Measurements from ENCODE around the gene STX16. TPM values are rescaled to one million over a fixed set of nuclear protein-coding genes. Genes with fewer than 3 reads are reported as not detected.
A peak's percentile ranks its signal among the peaks of the same experiment; 100 is the strongest.

The STX16 gene
- total RNA-seq, 1 experiment from 2014 or later = 41.9 TPM

DNA sequence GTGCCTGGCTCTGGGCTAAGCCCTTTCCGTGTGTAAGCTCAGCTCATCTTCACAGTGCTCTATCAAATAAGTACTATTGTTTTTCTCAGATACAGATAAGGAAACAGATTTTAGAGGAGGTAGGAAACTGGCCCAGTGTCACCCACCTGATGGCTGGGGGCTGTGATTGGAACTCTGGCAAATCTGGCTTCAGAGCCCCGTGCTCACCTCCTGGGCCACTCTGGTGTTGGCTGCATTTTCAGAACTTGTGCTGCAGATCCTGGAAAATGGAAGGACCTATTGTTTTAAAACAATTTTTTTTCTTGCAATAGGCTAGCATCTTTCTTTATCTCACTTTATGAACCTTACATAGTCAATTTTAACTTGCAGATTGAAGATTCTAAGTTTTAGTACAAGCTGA is 5.7 kb downstream of the STX16 start:
- Histone ChIP-seq H3K9me3 (ENCODE audit: control insufficient read depth, insufficient read depth, low read depth, low read length) (no peaks in the 10 kb centered on the region), H3K4me3 (ENCODE audit: low read depth in 2 of 2, low read length in 2 of 2) (no peak overlapping the region), H3K27me3 (ENCODE audit: control insufficient read depth, insufficient read depth, low read length) (no peaks in the 10 kb centered on the region), H3K36me3 (ENCODE audit: control insufficient read depth, insufficient read depth, low read length) (peaks cover 9% of the 10 kb centered on the region), H3K4me1 (ENCODE audit: control insufficient read depth, insufficient read depth, low read length) (peaks cover 31% of the 10 kb centered on the region), H3K27ac (ENCODE audit: low read length) (peak overlapping the region; percentile 17; the same call in 1 of the 2 replicates)
- intact Hi-C loops (cut with micrococcal nuclease; ENCODE audit: unreplicated experiment) (no loop called here), in situ Hi-C loops (cut with HindIII; ENCODE audit: low pct_unique_long_range_greater_than_20kb, low sequenced_read_pairs) (no loop called here)
- TF ChIP-seq, protein P1, sequence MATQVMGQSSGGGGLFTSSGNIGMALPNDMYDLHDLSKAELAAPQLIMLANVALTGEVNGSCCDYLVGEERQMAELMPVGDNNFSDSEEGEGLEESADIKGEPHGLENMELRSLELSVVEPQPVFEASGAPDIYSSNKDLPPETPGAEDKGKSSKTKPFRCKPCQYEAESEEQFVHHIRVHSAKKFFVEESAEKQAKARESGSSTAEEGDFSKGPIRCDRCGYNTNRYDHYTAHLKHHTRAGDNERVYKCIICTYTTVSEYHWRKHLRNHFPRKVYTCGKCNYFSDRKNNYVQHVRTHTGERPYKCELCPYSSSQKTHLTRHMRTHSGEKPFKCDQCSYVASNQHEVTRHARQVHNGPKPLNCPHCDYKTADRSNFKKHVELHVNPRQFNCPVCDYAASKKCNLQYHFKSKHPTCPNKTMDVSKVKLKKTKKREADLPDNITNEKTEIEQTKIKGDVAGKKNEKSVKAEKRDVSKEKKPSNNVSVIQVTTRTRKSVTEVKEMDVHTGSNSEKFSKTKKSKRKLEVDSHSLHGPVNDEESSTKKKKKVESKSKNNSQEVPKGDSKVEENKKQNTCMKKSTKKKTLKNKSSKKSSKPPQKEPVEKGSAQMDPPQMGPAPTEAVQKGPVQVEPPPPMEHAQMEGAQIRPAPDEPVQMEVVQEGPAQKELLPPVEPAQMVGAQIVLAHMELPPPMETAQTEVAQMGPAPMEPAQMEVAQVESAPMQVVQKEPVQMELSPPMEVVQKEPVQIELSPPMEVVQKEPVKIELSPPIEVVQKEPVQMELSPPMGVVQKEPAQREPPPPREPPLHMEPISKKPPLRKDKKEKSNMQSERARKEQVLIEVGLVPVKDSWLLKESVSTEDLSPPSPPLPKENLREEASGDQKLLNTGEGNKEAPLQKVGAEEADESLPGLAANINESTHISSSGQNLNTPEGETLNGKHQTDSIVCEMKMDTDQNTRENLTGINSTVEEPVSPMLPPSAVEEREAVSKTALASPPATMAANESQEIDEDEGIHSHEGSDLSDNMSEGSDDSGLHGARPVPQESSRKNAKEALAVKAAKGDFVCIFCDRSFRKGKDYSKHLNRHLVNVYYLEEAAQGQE (IDR thresholded peaks at IDR 0.05; ENCODE audit: insufficient read depth in 1 of 2, low read depth in 2 of 2, low read length in 1 of 2) = no peak
- TF ChIP-seq, protein P2, sequence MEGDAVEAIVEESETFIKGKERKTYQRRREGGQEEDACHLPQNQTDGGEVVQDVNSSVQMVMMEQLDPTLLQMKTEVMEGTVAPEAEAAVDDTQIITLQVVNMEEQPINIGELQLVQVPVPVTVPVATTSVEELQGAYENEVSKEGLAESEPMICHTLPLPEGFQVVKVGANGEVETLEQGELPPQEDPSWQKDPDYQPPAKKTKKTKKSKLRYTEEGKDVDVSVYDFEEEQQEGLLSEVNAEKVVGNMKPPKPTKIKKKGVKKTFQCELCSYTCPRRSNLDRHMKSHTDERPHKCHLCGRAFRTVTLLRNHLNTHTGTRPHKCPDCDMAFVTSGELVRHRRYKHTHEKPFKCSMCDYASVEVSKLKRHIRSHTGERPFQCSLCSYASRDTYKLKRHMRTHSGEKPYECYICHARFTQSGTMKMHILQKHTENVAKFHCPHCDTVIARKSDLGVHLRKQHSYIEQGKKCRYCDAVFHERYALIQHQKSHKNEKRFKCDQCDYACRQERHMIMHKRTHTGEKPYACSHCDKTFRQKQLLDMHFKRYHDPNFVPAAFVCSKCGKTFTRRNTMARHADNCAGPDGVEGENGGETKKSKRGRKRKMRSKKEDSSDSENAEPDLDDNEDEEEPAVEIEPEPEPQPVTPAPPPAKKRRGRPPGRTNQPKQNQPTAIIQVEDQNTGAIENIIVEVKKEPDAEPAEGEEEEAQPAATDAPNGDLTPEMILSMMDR (IDR thresholded peaks at IDR 0.05) = no peak
- no peak for TF ChIP-seq SIN3A (IDR thresholded peaks at IDR 0.05; ENCODE audit: borderline replicate concordance, insufficient read depth, low read depth, low read length)
- no peak for TF ChIP-seq TCF7L2 (IDR thresholded peaks at IDR 0.05; ENCODE audit: low read depth, low read length)
- no peak for TF ChIP-seq POLR2AphosphoS5 (IDR thresholded peaks at IDR 0.05; ENCODE audit: low read depth, low read length)
- no TSS peak for BruUV-seq (replicated peaks)
- ATAC-seq = no peak
- POLR2A ChIA-PET = no interaction called here
- CTCF ChIA-PET = no interaction called here
- no peak for DNase-seq (ENCODE audit: low read depth, low spot score)

DNA sequence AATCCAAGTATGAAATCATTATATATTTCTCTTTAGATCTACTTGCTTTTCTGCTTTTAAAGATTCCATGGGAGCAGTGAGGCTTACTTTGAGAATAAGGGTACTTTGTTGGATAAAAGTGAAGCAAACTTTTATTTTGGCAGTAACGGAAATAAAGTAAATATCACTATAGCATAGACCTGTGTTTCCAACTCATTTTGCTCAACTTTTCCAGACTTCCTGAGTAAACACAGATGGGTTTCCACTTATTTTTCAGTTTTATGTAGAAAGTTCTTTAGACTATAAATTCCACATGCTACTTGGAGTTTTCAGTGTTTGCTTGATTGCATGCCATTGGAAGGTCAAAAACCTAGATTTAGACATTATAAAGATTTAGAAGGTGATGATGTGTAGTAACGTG is 6.2 kb downstream of the STX16 start:
- ChIA-PET POLR2A (no interaction called here), CTCF (interaction anchor here (0.5 kb wide), 1 partner anchor 34 kb away, joined by 5 read pairs; no protein-coding TSS in a partner anchor)
- H3K9me3 ChIP-seq (ENCODE audit: control insufficient read depth, insufficient read depth, low read depth, low read length) = no peaks in the 10 kb centered on the region
- no peaks in the 10 kb centered on the region for H3K27me3 ChIP-seq (ENCODE audit: control insufficient read depth, insufficient read depth, low read length)
- DNase-seq (ENCODE audit: low read depth, low spot score) (no peak), ATAC-seq (no peak)
- peak overlapping the region; percentile 17; the same call in 1 of the 2 replicates for H3K27ac ChIP-seq (ENCODE audit: low read length)
- H3K4me3 ChIP-seq (ENCODE audit: low read depth in 2 of 2, low read length in 2 of 2) = no peak overlapping the region
- intact Hi-C loops (cut with micrococcal nuclease; ENCODE audit: unreplicated experiment) (no loop called here), in situ Hi-C loops (cut with HindIII; ENCODE audit: low pct_unique_long_range_greater_than_20kb, low sequenced_read_pairs) (no loop called here)
- peaks cover 9% of the 10 kb centered on the region for H3K36me3 ChIP-seq (ENCODE audit: control insufficient read depth, insufficient read depth, low read length)
- no TSS peak for BruUV-seq (replicated peaks)
- TF ChIP-seq, protein P2 (IDR thresholded peaks at IDR 0.05) = no peak
- TF ChIP-seq TCF7L2 (IDR thresholded peaks at IDR 0.05; ENCODE audit: low read depth, low read length) = no peak
- no peak for TF ChIP-seq SIN3A (IDR thresholded peaks at IDR 0.05; ENCODE audit: borderline replicate concordance, insufficient read depth, low read depth, low read length)
- TF ChIP-seq POLR2AphosphoS5 (IDR thresholded peaks at IDR 0.05; ENCODE audit: low read depth, low read length) = no peak
- TF ChIP-seq, protein P1 (IDR thresholded peaks at IDR 0.05; ENCODE audit: insufficient read depth in 1 of 2, low read depth in 2 of 2, low read length in 1 of 2) = no peak
- peaks cover 31% of the 10 kb centered on the region for H3K4me1 ChIP-seq (ENCODE audit: control insufficient read depth, insufficient read depth, low read length)
